ENCODE results near the gene ZNF580.

ZNF580 gene

DNA sequence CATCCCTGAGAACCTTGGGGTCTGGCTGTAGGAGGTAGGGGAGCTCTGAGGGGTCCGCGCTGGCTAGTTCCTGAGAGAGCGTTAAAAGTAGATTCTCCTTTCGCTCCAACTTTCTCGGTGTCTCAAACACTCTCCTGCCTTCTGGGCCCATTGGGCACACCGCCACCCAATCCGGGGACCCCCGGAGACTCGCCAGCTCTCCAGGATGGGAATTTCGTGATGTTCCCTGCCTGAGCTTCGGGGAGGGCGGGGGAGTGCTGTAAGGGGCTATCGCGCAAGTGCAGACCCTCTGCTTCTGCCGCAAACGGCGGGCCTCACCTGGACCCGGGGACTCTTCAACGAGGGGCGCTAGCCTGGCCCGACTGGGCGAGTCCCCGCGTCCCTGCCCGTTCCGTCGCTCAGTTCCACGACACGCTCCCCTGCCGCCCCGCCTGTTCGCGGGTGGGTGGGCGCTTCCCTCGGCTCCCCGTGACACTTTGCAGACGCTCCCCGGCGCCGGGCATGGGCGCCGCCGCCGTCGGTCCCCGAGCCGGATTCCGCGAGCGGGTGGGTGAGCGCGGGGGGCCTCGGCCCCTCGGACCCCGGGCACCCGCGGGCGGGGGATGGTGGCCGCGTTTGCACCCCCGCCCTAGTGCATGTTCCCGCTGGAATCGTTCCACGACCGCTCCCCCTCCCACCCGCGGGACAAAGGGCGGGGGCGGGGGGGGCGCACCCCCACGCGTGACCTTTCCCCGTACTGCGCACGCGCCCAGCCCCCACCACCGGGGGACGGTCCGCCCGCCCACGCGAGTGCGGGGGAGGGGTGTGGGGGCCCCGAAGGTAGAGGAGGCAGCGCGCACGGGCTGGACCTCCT lies 7.2 kb downstream of the ZNF580 start, which contains the start of gene CCDC106:
Gene CCDC106, plus strand, starts transcription at position 481 of the 853 bp plus-strand sequence. CDS start 835 bp downstream, outside the sequence.
- TF ChIP-seq, protein P1, sequence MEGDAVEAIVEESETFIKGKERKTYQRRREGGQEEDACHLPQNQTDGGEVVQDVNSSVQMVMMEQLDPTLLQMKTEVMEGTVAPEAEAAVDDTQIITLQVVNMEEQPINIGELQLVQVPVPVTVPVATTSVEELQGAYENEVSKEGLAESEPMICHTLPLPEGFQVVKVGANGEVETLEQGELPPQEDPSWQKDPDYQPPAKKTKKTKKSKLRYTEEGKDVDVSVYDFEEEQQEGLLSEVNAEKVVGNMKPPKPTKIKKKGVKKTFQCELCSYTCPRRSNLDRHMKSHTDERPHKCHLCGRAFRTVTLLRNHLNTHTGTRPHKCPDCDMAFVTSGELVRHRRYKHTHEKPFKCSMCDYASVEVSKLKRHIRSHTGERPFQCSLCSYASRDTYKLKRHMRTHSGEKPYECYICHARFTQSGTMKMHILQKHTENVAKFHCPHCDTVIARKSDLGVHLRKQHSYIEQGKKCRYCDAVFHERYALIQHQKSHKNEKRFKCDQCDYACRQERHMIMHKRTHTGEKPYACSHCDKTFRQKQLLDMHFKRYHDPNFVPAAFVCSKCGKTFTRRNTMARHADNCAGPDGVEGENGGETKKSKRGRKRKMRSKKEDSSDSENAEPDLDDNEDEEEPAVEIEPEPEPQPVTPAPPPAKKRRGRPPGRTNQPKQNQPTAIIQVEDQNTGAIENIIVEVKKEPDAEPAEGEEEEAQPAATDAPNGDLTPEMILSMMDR (IDR thresholded peaks at IDR 0.05; ENCODE audit: low read depth, low read length): no peak
- H3K4me3 ChIP-seq (ENCODE audit: low read depth, low read length): peak within 1 kb of the TSS; percentile 73

DNA sequence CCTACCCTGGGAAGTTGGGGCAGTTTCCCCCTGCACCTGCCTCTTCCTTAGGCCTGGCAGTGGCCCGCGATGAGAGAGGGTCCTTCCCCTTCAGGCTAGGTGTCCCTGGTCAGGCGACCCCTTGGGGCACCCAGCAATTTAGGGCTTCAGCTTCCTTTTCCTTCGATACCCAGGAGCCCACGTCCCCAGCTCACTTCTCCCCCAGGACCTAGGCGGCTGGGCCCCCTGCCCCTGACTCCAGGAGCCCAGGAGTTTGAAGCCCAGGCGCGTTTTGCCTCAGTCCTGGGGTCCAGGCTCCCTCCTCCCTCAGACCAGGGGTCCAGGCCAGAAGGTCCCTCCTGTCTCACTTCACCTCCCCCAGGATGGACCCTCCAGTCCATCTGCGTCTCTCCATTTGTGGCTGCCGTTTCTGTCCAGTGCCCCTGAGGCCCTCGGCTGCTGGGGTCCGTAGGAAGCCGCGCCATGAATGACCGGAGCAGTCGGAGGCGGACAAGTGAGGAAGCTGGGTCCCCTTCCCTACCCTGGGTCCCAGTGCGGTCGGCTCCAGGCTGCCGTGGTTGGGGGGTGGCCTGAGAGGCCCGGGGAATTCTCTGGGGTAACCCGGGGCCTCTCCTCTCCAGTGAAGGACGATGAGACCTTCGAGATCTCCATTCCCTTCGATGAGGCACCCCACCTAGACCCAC lies 7.9 kb downstream of the ZNF580 start:
- TF ChIP-seq, protein P1 (IDR thresholded peaks at IDR 0.05; ENCODE audit: low read depth, low read length): no peak
- H3K4me3 ChIP-seq (ENCODE audit: low read depth, low read length): peak overlapping the region; percentile 73

DNA sequence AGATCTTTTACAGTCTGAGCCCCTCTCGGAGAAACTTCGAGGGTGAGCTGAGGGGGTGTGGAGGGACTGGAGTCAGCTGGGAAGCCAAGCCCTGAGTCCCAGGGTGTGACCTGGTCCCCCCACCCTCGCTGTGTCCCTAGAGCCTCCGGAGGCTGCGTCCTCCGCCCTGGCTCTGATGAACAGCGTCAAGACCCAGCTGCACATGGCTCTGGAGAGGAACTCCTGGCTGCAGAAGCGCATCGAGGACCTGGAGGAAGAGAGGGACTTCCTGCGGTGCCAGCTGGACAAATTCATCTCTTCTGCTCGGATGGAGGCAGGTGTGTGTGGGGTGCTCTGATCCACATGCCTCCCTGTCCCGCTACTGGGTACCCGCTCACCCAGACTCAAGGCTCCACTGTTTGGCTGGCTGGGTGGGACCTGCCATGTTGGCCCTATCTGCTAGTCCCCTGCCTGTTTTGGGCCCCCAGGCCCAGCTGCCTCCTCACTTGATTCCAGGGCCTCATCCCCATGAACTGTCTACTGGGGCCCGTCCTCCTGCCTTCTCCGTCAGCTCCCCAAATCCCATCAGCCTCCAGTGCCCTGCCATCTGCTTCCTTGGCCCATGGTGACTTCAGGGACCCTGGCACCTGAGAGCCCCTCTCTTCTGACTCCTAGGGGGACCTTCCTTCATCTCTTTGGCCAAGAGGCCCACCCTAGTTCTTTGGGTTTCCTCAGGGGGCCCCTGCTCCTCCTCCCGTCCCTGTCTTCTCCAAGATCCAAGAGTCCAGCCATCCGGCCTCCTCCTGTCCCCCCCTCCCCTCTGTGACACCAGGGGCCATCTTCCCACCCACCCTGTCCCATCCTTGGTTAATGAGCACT lies 8.7 kb downstream of the ZNF580 start:
- TF ChIP-seq, protein P1 (IDR thresholded peaks at IDR 0.05; ENCODE audit: low read depth, low read length): no peak
- no peak overlapping the region for H3K4me3 ChIP-seq (ENCODE audit: low read depth, low read length)

DNA sequence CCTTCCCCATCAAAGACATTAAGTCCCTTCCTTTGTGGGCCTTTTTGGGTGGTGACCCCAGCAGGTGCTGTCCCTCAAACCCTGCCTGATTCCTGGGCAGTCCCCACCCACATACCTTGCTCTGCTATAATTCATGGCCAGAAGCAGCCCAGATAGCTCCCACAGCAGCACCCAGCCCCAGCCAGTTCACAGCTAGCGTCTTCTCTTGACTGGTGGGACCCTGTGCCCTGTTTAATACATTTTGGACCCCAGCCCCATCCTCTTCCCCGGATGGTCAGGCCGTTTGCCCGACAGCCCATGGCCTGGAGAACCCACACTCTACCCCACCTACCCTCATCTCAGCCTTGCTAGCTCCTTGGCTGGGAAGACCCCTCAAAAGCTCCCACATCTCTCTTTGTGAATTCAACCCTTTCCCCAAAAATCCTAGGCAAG lies 9.3 kb downstream of the ZNF580 start:
- TF ChIP-seq, protein P1 (IDR thresholded peaks at IDR 0.05; ENCODE audit: low read depth, low read length): no peak
- H3K4me3 ChIP-seq (ENCODE audit: low read depth, low read length): no peak overlapping the region

DNA sequence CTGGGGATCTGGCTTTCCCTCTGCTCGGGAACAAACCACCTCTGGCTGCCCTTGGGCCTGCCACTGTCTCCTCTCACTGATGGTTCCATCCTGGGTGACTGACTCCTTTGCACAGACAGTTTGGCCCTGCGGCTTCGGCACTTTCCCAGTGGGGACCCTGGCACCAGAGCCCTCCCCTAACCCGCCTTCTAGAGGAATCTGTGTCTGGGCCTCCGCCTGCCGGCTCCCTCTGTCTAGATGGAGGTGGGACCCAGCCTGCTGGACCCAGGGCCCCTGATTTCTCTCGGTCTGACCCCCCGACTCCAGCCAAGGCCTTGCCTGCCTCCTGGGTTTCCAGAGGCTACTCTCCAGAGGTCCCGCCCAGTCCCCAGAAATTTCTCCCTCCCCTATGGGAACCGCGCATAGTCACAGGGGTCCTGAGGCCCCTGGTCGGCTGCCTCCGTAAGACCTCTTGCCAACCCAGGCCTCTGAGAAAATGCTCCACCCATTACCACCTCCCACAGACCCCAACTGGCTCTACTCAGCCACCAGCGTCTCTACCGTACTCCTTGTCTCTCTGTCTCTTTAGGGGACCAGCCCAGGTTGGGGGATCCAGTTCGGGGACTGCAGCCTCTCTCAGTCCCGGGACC lies 9.9 kb downstream of the ZNF580 start:
- TF ChIP-seq, protein P1 (IDR thresholded peaks at IDR 0.05; ENCODE audit: low read depth, low read length): no peak
- H3K4me3 ChIP-seq (ENCODE audit: low read depth, low read length): no peak overlapping the region

DNA sequence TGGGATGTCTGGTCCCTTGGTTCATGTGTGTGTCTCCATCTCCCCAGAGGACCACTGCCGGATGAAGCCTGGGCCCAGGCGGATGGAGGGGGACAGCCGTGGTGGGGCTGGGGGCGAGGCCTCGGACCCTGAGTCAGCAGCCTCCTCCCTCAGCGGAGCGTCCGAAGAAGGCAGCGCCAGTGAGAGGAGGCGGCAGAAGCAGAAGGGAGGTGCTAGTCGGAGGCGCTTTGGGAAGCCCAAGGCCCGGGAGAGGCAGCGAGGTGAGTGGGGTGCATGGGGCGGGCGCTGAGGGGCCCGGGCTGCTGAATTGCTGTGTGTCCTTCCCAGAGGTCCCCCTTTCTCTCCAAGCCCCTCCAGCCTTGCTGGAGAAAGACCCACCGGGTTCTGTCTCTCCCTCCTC lies 10.4 kb downstream of the ZNF580 start:
- TF ChIP-seq, protein P1 (IDR thresholded peaks at IDR 0.05; ENCODE audit: low read depth, low read length): no peak
- no peak overlapping the region for H3K4me3 ChIP-seq (ENCODE audit: low read depth, low read length)
